ENCODE data around the gene BBS9.

DNA sequence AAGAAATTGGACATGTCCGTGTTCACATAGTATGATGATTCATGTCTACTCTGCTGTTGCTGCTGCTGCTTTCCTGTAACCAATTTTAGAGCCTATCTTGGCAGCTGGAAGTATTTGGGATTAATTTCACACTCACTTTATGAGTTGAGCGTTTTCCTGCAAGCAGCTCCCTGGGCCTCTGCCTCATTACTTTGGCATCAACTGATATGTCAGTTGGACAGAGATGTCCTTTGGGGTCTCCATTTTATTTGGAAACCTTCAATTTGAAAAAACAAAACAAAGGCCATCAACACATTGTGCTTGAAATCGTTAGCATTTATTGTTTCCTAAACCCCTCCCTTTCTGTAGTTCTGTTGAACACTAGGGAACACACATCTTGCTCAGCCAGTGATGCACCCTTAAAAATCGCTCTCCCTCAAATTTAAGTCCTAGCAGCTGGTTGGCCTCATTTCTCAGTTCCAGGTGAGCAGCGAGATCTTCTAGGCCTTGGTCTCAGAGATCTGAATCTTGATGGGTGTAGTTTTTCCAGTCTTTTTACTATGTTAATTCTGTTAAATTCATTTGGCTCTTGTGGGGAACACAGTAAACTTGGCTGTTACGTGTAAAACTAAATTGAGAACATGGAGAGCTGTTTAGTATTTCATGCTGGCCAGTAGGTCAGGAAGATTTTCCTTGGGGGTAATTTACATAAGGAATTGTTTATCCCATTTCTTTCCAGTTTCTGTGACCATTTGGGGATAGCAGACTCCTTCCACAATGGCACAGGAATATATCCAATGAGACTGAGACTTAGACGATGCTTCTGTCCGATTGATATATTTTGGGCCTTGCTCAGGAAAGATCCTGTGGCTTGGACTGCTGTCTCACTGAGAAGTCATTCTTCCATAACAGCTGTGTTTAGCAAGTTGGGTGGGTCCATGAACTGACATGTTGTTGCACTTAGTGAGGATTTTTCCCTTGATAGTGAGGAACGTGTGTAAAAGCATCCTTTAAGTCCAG lies 371.6 kb downstream of the BBS9 start:
- TF ChIP-seq, protein P1, sequence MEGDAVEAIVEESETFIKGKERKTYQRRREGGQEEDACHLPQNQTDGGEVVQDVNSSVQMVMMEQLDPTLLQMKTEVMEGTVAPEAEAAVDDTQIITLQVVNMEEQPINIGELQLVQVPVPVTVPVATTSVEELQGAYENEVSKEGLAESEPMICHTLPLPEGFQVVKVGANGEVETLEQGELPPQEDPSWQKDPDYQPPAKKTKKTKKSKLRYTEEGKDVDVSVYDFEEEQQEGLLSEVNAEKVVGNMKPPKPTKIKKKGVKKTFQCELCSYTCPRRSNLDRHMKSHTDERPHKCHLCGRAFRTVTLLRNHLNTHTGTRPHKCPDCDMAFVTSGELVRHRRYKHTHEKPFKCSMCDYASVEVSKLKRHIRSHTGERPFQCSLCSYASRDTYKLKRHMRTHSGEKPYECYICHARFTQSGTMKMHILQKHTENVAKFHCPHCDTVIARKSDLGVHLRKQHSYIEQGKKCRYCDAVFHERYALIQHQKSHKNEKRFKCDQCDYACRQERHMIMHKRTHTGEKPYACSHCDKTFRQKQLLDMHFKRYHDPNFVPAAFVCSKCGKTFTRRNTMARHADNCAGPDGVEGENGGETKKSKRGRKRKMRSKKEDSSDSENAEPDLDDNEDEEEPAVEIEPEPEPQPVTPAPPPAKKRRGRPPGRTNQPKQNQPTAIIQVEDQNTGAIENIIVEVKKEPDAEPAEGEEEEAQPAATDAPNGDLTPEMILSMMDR (conservative IDR thresholded peaks at IDR 0.05; ENCODE audit: low read depth in 2 of 2): no peak
- TF ChIP-seq EZH2 (IDR thresholded peaks at IDR 0.05; ENCODE audit: low read depth, unreplicated experiment) (no peak), POLR2AphosphoS5 (IDR thresholded peaks at IDR 0.05; ENCODE audit: low read depth) (no peak), STAT1 (IDR thresholded peaks at IDR 0.05; ENCODE audit: unreplicated experiment) (no peak), ZNF462 (CRISPR knock-in tag; IDR thresholded peaks at IDR 0.05) (no peak), EZH2phosphoT487 (IDR thresholded peaks at IDR 0.05; ENCODE audit: unreplicated experiment) (no peak), CREB1 (CRISPR knock-in tag; IDR thresholded peaks at IDR 0.05; ENCODE audit: low read depth) (no peak)
- TF ChIP-seq, protein P2, sequence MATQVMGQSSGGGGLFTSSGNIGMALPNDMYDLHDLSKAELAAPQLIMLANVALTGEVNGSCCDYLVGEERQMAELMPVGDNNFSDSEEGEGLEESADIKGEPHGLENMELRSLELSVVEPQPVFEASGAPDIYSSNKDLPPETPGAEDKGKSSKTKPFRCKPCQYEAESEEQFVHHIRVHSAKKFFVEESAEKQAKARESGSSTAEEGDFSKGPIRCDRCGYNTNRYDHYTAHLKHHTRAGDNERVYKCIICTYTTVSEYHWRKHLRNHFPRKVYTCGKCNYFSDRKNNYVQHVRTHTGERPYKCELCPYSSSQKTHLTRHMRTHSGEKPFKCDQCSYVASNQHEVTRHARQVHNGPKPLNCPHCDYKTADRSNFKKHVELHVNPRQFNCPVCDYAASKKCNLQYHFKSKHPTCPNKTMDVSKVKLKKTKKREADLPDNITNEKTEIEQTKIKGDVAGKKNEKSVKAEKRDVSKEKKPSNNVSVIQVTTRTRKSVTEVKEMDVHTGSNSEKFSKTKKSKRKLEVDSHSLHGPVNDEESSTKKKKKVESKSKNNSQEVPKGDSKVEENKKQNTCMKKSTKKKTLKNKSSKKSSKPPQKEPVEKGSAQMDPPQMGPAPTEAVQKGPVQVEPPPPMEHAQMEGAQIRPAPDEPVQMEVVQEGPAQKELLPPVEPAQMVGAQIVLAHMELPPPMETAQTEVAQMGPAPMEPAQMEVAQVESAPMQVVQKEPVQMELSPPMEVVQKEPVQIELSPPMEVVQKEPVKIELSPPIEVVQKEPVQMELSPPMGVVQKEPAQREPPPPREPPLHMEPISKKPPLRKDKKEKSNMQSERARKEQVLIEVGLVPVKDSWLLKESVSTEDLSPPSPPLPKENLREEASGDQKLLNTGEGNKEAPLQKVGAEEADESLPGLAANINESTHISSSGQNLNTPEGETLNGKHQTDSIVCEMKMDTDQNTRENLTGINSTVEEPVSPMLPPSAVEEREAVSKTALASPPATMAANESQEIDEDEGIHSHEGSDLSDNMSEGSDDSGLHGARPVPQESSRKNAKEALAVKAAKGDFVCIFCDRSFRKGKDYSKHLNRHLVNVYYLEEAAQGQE (IDR thresholded peaks at IDR 0.05; ENCODE audit: unreplicated experiment): no peak
- TF ChIP-seq, protein P3, sequence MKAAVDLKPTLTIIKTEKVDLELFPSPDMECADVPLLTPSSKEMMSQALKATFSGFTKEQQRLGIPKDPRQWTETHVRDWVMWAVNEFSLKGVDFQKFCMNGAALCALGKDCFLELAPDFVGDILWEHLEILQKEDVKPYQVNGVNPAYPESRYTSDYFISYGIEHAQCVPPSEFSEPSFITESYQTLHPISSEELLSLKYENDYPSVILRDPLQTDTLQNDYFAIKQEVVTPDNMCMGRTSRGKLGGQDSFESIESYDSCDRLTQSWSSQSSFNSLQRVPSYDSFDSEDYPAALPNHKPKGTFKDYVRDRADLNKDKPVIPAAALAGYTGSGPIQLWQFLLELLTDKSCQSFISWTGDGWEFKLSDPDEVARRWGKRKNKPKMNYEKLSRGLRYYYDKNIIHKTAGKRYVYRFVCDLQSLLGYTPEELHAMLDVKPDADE (IDR thresholded peaks at IDR 0.05): no peak

Data from GM23338 (cell line).